Vagina (tissue), 2 donors: ENCODE results near the gene NMRAL1.

Experiments used
- POLR2AphosphoS5 ChIP-seq, 2 donors: sonication (generic); formaldehyde crosslinking; IDR thresholded peaks; one replicate each; pipeline ENCODE4 v1.9.0; 2017; ENCODE audit warnings: antibody characterized with exemption in 2 of 2, mild to moderate bottlenecking in 2 of 2, low read depth in 1 of 2; ENCODE audit not compliant: insufficient read depth in 1 of 2
- TF ChIP-seq, protein P1 (sequence below), 3 experiments: fragments of 450-650 bp in 2 of 3; fragments of 200-600 bp in 1 of 3; sonication (generic) in 1 of 3; IDR thresholded peaks; one replicate each; pipeline ENCODE4 v1.5.1; 2017 to 2019; ENCODE audit warnings: antibody characterized with exemption in 3 of 3, mild to moderate bottlenecking in 2 of 3, moderate library complexity in 2 of 3

DNA sequence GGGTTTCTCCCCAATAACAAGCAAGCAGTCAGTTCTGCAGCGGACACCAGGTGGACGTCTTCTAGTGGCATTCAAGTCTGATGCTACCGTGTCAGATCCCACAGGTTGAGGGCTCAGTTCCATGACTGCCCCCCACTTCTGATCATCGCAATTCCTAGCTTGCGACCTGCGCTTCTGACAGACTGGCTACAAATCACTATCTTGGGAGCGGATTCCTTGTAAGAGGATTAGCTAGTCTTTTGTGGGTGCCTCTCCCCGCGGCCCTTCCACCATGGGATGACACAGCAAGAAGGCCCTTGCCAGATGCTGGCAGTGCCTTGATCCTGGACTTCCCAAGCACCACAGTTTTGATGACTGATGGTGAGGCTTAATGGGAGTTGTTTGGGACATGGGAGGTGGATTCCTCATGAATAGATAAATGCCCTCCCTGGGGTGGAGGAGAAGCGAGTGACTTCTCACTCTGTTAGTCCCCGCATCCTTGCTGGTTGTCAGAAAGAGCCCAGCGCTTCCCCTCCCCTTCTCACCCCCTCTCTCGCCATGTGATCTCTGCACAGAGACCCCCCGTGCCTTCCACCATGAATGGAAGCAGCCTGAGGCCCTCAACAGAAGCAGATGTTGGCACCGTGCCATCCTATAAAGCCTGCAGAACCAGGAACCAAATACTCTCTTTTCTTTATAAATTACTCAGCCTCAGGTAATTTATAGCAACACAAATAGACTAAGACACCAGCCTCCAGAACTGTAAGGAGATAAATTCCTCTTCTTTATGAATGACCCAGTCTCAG, 45.0 kb upstream of the NMRAL1 start:
- TF ChIP-seq, protein P1, sequence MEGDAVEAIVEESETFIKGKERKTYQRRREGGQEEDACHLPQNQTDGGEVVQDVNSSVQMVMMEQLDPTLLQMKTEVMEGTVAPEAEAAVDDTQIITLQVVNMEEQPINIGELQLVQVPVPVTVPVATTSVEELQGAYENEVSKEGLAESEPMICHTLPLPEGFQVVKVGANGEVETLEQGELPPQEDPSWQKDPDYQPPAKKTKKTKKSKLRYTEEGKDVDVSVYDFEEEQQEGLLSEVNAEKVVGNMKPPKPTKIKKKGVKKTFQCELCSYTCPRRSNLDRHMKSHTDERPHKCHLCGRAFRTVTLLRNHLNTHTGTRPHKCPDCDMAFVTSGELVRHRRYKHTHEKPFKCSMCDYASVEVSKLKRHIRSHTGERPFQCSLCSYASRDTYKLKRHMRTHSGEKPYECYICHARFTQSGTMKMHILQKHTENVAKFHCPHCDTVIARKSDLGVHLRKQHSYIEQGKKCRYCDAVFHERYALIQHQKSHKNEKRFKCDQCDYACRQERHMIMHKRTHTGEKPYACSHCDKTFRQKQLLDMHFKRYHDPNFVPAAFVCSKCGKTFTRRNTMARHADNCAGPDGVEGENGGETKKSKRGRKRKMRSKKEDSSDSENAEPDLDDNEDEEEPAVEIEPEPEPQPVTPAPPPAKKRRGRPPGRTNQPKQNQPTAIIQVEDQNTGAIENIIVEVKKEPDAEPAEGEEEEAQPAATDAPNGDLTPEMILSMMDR (IDR thresholded peaks at IDR 0.05) = no peak
- TF ChIP-seq POLR2AphosphoS5 (IDR thresholded peaks at IDR 0.05; ENCODE audit: insufficient read depth in 1 of 2, low read depth in 1 of 2) = no peak
